Vagina (tissue), 2 donors: ENCODE measurements around the gene ASB18. TPM values are rescaled to one million over a fixed set of nuclear protein-coding genes. Genes with fewer than 3 reads are reported as not detected.

Experiments used
- DNase-seq, 2 donors: peaks; one replicate each; pipeline ENCODE4 v3.0.0-alpha.2; 2017; ENCODE audit errors: extremely low spot score in 2 of 2
- H3K27ac ChIP-seq: fragments of 200-600 bp; sonication (generic); one replicate; pipeline ENCODE4 v1.5.1; 2019
- H3K27me3 ChIP-seq: fragments of 200-600 bp; sonication (generic); one replicate; pipeline ENCODE4 v1.5.1; 2019
- H3K36me3 ChIP-seq, 2 donors: fragments of 200-600 bp; sonication (generic); one replicate each; pipeline ENCODE4 v1.5.1; 2017 to 2019
- H3K4me1 ChIP-seq: fragments of 200-600 bp; sonication (generic); one replicate; pipeline ENCODE4 v1.5.1; 2019
- H3K4me3 ChIP-seq, 2 donors: fragments of 200-600 bp; sonication (generic); 1 replicate in 1 of 2; 2 replicates in 1 of 2; pipeline ENCODE4 v1.5.1; 2016 to 2019
- H3K9me3 ChIP-seq: fragments of 200-600 bp; sonication (generic); one replicate; pipeline ENCODE4 v1.5.1; 2019
- POLR2A ChIP-seq, 2 donors: fragments of 450-650 bp; IDR thresholded peaks; one replicate each; pipeline ENCODE4 v1.6.1; 2017; ENCODE audit warnings: antibody characterized with exemption in 2 of 2, mild to moderate bottlenecking in 2 of 2, moderate library complexity in 2 of 2
- POLR2AphosphoS5 ChIP-seq, 2 donors: sonication (generic); formaldehyde crosslinking; IDR thresholded peaks; one replicate each; pipeline ENCODE4 v1.9.0; 2017; ENCODE audit warnings: antibody characterized with exemption in 2 of 2, mild to moderate bottlenecking in 2 of 2, low read depth in 1 of 2; ENCODE audit not compliant: insufficient read depth in 1 of 2
- intact Hi-C: fragments of 100-400 bp; cut with DNase I; formaldehyde crosslinking; loops from one replicate; pipeline ENCODE4 v1.15.1; 2023
- total RNA-seq: library from RNA; depleted of rRNA; stranded (reverse); fragments of >200 nt; gene quantifications from one replicate; pipeline ENCODE4 v1.2.3, GENCODE V29; 2016
- TF ChIP-seq, protein P1 (sequence below), 3 experiments: fragments of 450-650 bp in 2 of 3; fragments of 200-600 bp in 1 of 3; sonication (generic) in 1 of 3; IDR thresholded peaks; one replicate each; pipeline ENCODE4 v1.5.1; 2017 to 2019; ENCODE audit warnings: antibody characterized with exemption in 3 of 3, mild to moderate bottlenecking in 2 of 3, moderate library complexity in 2 of 3

ASB18 gene
- total RNA-seq, 1 donor from 2014 or later, result not detected

- Histone ChIP-seq H3K27ac (no peak overlapping the region), H3K4me1 (peaks cover 13% of the 10 kb centered on the region), H3K9me3 (no peaks in the 10 kb centered on the region), H3K4me3 (no peak overlapping the region), H3K36me3 (no peaks in the 10 kb centered on the region), H3K27me3 (peaks cover 8% of the 10 kb centered on the region)
- intact Hi-C loops, result no loop called here
- no peak for DNase-seq
- TF ChIP-seq POLR2A (IDR thresholded peaks at IDR 0.05), result no peak
- TF ChIP-seq, protein P1, sequence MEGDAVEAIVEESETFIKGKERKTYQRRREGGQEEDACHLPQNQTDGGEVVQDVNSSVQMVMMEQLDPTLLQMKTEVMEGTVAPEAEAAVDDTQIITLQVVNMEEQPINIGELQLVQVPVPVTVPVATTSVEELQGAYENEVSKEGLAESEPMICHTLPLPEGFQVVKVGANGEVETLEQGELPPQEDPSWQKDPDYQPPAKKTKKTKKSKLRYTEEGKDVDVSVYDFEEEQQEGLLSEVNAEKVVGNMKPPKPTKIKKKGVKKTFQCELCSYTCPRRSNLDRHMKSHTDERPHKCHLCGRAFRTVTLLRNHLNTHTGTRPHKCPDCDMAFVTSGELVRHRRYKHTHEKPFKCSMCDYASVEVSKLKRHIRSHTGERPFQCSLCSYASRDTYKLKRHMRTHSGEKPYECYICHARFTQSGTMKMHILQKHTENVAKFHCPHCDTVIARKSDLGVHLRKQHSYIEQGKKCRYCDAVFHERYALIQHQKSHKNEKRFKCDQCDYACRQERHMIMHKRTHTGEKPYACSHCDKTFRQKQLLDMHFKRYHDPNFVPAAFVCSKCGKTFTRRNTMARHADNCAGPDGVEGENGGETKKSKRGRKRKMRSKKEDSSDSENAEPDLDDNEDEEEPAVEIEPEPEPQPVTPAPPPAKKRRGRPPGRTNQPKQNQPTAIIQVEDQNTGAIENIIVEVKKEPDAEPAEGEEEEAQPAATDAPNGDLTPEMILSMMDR (IDR thresholded peaks at IDR 0.05), result no peak
- no peak for TF ChIP-seq POLR2AphosphoS5 (IDR thresholded peaks at IDR 0.05; ENCODE audit: insufficient read depth in 1 of 2, low read depth in 1 of 2)
Measured at GRCh38 chr2:236158969-236159777, 105.0 kb downstream of the ASB18 start.

GRCh38 chr2:236157815-236158498 lies 106.2 kb downstream of the ASB18 start:
- H3K27ac ChIP-seq, result no peak overlapping the region
- intact Hi-C loops, result no loop called here
- no peak for DNase-seq
- TF ChIP-seq POLR2AphosphoS5 (IDR thresholded peaks at IDR 0.05; ENCODE audit: insufficient read depth in 1 of 2, low read depth in 1 of 2) (no peak), POLR2A (IDR thresholded peaks at IDR 0.05) (no peak)
- TF ChIP-seq, protein P1 (IDR thresholded peaks at IDR 0.05), result no peak
- H3K9me3 ChIP-seq, result peaks cover 5% of the 10 kb centered on the region
- H3K36me3 ChIP-seq, result no peaks in the 10 kb centered on the region
- no peak overlapping the region for H3K4me3 ChIP-seq
- H3K27me3 ChIP-seq, result no peaks in the 10 kb centered on the region
- H3K4me1 ChIP-seq, result peaks cover under 1% of the 10 kb centered on the region

DNA sequence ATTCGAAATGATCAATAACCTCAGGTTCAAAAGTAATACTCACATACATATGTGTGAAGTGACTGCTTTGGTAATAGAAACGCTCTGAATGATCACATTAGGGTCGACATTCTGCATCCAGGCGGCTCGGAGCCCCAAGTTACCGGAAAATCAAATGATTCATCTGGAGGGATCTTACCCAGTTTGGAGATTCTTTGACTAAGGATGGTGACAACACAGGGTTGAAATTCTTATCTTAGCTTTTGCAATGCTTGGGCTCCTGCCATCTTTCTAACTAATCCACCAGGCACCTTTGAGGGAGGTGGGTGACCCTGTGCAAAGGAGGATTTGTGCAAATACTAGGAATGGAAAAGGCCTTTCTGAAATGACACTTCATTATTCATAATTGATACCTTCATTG lies 106.8 kb downstream of the ASB18 start:
- intact Hi-C loops, result no loop called here
- TF ChIP-seq POLR2A (IDR thresholded peaks at IDR 0.05), result no peak
- TF ChIP-seq POLR2AphosphoS5 (IDR thresholded peaks at IDR 0.05; ENCODE audit: insufficient read depth in 1 of 2, low read depth in 1 of 2), result no peak
- TF ChIP-seq, protein P1 (IDR thresholded peaks at IDR 0.05), result no peak
- H3K27ac ChIP-seq, result no peak overlapping the region
- H3K36me3 ChIP-seq, result no peaks in the 10 kb centered on the region
- no peak for DNase-seq
- H3K4me1 ChIP-seq, result no peaks in the 10 kb centered on the region
- no peaks in the 10 kb centered on the region for H3K27me3 ChIP-seq
- no peak overlapping the region for H3K4me3 ChIP-seq
- peaks cover 5% of the 10 kb centered on the region for H3K9me3 ChIP-seq

DNA sequence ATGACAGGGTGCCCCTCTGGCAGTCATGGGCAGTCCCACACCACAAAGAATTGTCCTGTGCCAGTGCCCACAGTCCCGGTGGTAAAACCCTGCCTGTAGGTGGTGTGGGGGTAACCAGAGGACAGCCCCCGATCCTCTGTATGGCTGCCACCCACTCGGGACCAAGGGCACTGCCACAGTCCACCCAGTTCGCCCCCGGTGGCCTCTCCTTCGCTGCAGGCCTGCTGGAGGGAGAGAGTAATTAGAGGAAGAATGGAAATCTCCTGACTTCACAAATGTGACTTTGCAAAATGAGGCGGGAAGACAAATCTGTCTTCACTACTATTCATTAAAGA lies 107.4 kb downstream of the ASB18 start:
- no peak for DNase-seq
- peaks cover 5% of the 10 kb centered on the region for H3K9me3 ChIP-seq
- TF ChIP-seq, protein P1 (IDR thresholded peaks at IDR 0.05), result no peak
- no peak for TF ChIP-seq POLR2A (IDR thresholded peaks at IDR 0.05)
- no peak for TF ChIP-seq POLR2AphosphoS5 (IDR thresholded peaks at IDR 0.05; ENCODE audit: insufficient read depth in 1 of 2, low read depth in 1 of 2)
- H3K27ac ChIP-seq, result no peak overlapping the region
- no peaks in the 10 kb centered on the region for H3K27me3 ChIP-seq
- intact Hi-C loops, result no loop called here
- H3K36me3 ChIP-seq, result no peaks in the 10 kb centered on the region
- H3K4me1 ChIP-seq, result no peaks in the 10 kb centered on the region
- no peak overlapping the region for H3K4me3 ChIP-seq
